Activated CD8-positive, alpha-beta memory T cell treated with anti-CD3 and anti-CD28 coated beads for 1 hour (primary cell): ENCODE data around the gene SLC15A2.

Experiments used
- DNase-seq, 2 donors: peaks; one replicate each; pipeline ENCODE4 v3.0.0-alpha.2; 2020; ENCODE audit warnings: low read depth in 1 of 2; ENCODE audit errors: extremely low read depth in 1 of 2

Gene SLC15A2

DNA sequence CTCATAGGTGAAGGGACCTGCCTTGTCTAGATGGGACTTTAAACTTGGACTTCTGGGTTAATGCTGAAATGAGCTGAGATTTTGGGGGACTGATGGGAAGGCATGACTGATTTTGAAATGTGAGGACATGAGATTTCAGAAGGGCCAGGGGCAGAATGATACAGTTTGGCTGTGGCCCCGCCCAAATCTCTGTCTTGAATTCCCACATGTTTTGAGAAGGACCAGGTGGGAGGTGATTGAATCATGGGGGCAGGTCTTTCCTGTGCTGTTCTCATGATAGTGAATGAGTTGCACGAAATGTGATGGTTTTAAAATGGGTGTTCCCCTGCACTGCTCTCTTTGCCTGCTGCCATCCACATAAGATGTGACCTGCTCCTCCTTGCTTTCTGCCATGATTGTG, 85.0 kb downstream of the SLC15A2 start:
- no peak for DNase-seq

- DNase-seq: no peak
Measured at GRCh38 chr3:121979734-121980449, 85.7 kb downstream of the SLC15A2 start.

- no peak for DNase-seq
Measured at GRCh38 chr3:121980450-121980796, 86.2 kb downstream of the SLC15A2 start.

- DNase-seq: no peak
Measured at GRCh38 chr3:121981473-121981872, 87.3 kb downstream of the SLC15A2 start.

GRCh38 chr3:121985846-121986245, 91.6 kb downstream of the SLC15A2 start:
- DNase-seq: no peak

GRCh38 chr3:121988146-121988545, 93.9 kb downstream of the SLC15A2 start:
- no peak for DNase-seq

DNA sequence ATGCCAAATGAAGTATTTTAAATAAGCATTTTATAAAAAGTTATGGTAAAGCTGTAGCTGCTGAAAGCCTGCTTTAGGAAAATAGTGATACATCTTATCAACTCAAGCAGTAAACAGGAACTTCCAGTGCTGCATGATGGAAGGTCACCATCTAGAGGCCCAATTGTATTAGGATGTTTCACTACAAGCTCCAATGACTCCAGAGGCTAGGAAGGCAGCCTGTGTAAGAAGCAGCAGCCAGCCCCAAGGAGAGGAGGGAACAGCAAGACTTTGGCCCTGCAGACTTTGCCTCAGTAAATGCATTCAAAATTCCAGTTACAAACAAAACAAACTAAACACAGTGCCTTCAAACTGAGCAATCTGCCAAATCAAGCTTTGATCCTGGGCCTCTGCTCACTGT, 95.7 kb downstream of the SLC15A2 start:
- no peak for DNase-seq

- DNase-seq: no peak
Measured at GRCh38 chr3:121992601-121993560, 98.7 kb downstream of the SLC15A2 start.
